Neural cell (in vitro differentiated cells): ENCODE data around the gene SLC23A3.

Experiments used
- EP300 ChIP-seq: fragments of 450-650 bp; conservative IDR thresholded peaks from 2 replicates; pipeline ENCODE4 v1.6.1; 2014; ENCODE audit warnings: antibody characterized with exemption, mild to moderate bottlenecking, moderate library complexity; ENCODE audit not compliant: poor library complexity, severe bottlenecking
- EZH2 ChIP-seq: fragments of 200-600, 300-800 bp; shearing (Covaris generic), sonication (generic); IDR thresholded peaks from 2 replicates; pipeline ENCODE4 v1.6.1; 2014; ENCODE audit warnings: antibody characterized with exemption, low read length, borderline replicate concordance, mild to moderate bottlenecking; ENCODE audit not compliant: insufficient read depth, poor library complexity, severe bottlenecking
- POLR2AphosphoS5 ChIP-seq: IDR thresholded peaks from 2 replicates; pipeline ENCODE4 v1.6.1; 2012
- RAD21 ChIP-seq: fragments of 450-650 bp; conservative IDR thresholded peaks from 2 replicates; pipeline ENCODE4 v1.6.1; 2014; ENCODE audit warnings: antibody characterized with exemption, mild to moderate bottlenecking, moderate library complexity
- TAF1 ChIP-seq: IDR thresholded peaks from 2 replicates; pipeline ENCODE4 v1.6.1; 2012; ENCODE audit warnings: low read depth
- TF ChIP-seq, protein P1 (sequence below): fragments of 450-650 bp; IDR thresholded peaks from 2 replicates; pipeline ENCODE4 v1.5.1; 2014; ENCODE audit warnings: antibody characterized with exemption, mild to moderate bottlenecking, moderate library complexity; ENCODE audit not compliant: poor library complexity, severe bottlenecking
- TF ChIP-seq, protein P2 (sequence below): IDR thresholded peaks from 2 replicates; pipeline ENCODE4 v1.6.1; 2012; ENCODE audit warnings: borderline replicate concordance

DNA sequence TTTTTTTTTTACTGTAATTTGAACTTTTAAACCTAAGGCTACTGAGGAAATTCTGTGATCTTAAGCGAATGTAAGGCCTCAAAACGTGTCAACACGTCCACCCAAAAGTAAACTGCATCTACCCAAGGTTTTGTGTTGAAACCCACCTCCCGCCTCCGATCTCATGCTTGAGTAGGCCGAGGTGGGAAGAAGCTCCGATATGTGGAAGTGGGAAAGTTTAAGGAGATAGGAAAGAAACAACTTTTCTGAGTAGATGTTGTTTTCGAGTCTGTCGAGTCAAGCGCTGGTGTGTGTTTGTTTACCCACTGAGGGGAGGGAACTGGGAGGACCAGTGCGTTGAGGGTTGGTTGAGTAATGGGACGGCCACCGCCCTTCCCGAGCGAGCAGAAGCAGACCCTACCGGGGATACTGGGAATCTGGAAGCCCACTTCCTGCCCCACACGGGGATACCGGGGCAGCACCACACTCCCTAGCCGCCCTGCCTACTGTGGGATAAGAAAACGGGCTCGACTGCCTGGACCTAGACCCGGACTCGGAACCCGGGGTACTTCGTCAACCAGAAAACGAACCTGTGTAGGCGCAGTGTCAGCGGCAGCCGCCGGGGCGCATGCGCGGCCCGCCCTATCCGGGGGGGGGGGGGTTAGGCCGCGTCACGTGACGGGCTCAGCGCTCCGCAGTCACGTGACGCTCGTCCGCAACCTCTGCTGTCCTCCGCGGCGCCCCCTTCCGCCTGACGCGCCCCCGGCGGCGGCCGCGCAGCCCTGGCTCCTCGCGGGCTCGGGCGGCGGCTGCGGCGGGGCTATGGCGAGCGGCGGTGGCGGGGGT lies 7.9 kb upstream of the SLC23A3 start, which contains the start of gene RETREG2:
- TF ChIP-seq, protein P1, sequence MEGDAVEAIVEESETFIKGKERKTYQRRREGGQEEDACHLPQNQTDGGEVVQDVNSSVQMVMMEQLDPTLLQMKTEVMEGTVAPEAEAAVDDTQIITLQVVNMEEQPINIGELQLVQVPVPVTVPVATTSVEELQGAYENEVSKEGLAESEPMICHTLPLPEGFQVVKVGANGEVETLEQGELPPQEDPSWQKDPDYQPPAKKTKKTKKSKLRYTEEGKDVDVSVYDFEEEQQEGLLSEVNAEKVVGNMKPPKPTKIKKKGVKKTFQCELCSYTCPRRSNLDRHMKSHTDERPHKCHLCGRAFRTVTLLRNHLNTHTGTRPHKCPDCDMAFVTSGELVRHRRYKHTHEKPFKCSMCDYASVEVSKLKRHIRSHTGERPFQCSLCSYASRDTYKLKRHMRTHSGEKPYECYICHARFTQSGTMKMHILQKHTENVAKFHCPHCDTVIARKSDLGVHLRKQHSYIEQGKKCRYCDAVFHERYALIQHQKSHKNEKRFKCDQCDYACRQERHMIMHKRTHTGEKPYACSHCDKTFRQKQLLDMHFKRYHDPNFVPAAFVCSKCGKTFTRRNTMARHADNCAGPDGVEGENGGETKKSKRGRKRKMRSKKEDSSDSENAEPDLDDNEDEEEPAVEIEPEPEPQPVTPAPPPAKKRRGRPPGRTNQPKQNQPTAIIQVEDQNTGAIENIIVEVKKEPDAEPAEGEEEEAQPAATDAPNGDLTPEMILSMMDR = peak; percentile 65
- no peak for TF ChIP-seq RAD21
- TF ChIP-seq TAF1 = no peak
- TF ChIP-seq, protein P2, sequence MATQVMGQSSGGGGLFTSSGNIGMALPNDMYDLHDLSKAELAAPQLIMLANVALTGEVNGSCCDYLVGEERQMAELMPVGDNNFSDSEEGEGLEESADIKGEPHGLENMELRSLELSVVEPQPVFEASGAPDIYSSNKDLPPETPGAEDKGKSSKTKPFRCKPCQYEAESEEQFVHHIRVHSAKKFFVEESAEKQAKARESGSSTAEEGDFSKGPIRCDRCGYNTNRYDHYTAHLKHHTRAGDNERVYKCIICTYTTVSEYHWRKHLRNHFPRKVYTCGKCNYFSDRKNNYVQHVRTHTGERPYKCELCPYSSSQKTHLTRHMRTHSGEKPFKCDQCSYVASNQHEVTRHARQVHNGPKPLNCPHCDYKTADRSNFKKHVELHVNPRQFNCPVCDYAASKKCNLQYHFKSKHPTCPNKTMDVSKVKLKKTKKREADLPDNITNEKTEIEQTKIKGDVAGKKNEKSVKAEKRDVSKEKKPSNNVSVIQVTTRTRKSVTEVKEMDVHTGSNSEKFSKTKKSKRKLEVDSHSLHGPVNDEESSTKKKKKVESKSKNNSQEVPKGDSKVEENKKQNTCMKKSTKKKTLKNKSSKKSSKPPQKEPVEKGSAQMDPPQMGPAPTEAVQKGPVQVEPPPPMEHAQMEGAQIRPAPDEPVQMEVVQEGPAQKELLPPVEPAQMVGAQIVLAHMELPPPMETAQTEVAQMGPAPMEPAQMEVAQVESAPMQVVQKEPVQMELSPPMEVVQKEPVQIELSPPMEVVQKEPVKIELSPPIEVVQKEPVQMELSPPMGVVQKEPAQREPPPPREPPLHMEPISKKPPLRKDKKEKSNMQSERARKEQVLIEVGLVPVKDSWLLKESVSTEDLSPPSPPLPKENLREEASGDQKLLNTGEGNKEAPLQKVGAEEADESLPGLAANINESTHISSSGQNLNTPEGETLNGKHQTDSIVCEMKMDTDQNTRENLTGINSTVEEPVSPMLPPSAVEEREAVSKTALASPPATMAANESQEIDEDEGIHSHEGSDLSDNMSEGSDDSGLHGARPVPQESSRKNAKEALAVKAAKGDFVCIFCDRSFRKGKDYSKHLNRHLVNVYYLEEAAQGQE = no peak
- TF ChIP-seq POLR2AphosphoS5 = peak; percentile 83
- peak; percentile 40 for TF ChIP-seq EP300
- TF ChIP-seq EZH2 = no peak
